ENCODE measurements around the gene ARPC2. TPM values are rescaled to one million over a fixed set of nuclear protein-coding genes. Genes with fewer than 3 reads are reported as not detected.

ARPC2 gene
- total and polyA plus RNA-seq, 5 donors from 2014 or later = 540 to 1,050 (median 811) TPM

GRCh38 chr2:218301176-218301819 lies 84.3 kb downstream of the ARPC2 start:
- Mint-ChIP-seq H3K4me3 (no peak overlapping the region), H3K4me1 (peaks cover 5 to 10% (median 6%) of the 10 kb centered on the region in 4 donors), H3K9me3 (no peaks in the 10 kb centered on the region), H3K27ac (peak overlapping the region in 2 of 3 donors; percentile 59 to 66), H3K27me3 (peaks cover 8% of the 10 kb centered on the region), H3K36me3 (no peaks in the 10 kb centered on the region)
- H3K9me3 ChIP-seq (ENCODE audit: control insufficient read depth in 2 of 2, low read length in 2 of 2) = no peaks in the 10 kb centered on the region
- H3K4me1 ChIP-seq (ENCODE audit: control insufficient read depth, insufficient read depth, low read length, poor library complexity, severe bottlenecking) = peaks cover 6% of the 10 kb centered on the region
- H3K4me3 ChIP-seq (ENCODE audit: low read depth, low read length) = no peak overlapping the region
- no peak overlapping the region for H3K27ac ChIP-seq (ENCODE audit: insufficient read depth, low read length, poor library complexity, severe bottlenecking)
- H3K27me3 ChIP-seq (ENCODE audit: control insufficient read depth, insufficient read depth, low read length) = no peaks in the 10 kb centered on the region
- DNase-seq (peak; percentile 75 to 92 (median 86)), ATAC-seq (ENCODE audit: low read depth in 2 of 2) (peak; percentile 90 to 92)
- no peaks in the 10 kb centered on the region for H3K36me3 ChIP-seq (ENCODE audit: control insufficient read depth, insufficient read depth, low read length)

Other genes with a start within 250 kb of the ARPC2 start
- gene TNS1, start 214.2 kb upstream of the ARPC2 start, total RNA-seq = 0.49 TPM
- gene TNS1, start 214.2 kb upstream of the ARPC2 start, polyA plus RNA-seq = not detected
- gene RUFY4, start 147.9 kb upstream of the ARPC2 start, total RNA-seq = 2.1 TPM
- under 1 TPM in 1 of 4 donors, not detected in 3; 0.15 TPM for gene RUFY4, start 147.9 kb upstream of the ARPC2 start, polyA plus RNA-seq
- gene CXCR2, start 91.2 kb upstream of the ARPC2 start, total RNA-seq = not detected
- gene CXCR2, start 91.2 kb upstream of the ARPC2 start, polyA plus RNA-seq = not detected
- gene CXCR1, start 50.2 kb upstream of the ARPC2 start, total RNA-seq = not detected
- under 1 TPM; 0.08 to 0.94 (median 0.46) TPM for gene CXCR1, start 50.2 kb upstream of the ARPC2 start, polyA plus RNA-seq
- 1.2 TPM for gene GPBAR1, start 43.8 kb downstream of the ARPC2 start, total RNA-seq
- not detected for gene GPBAR1, start 43.8 kb downstream of the ARPC2 start, polyA plus RNA-seq
- 55.8 TPM for gene AAMP, start 52.9 kb downstream of the ARPC2 start, total RNA-seq
- 10 to 100 TPM; 84.8 to 92.2 (median 87.8) TPM for gene AAMP, start 52.9 kb downstream of the ARPC2 start, polyA plus RNA-seq
- gene PNKD, start 53.3 kb downstream of the ARPC2 start, total RNA-seq = 21.9 TPM
- gene PNKD, start 53.3 kb downstream of the ARPC2 start, polyA plus RNA-seq = 100 to 1,000 TPM in 1 of 4 donors, 10 to 100 TPM in 3; 96.2 to 107 (median 98.8) TPM
- 96.4 TPM for gene TMBIM1, start 75.3 kb downstream of the ARPC2 start, total RNA-seq
- gene TMBIM1, start 75.3 kb downstream of the ARPC2 start, polyA plus RNA-seq = 100 to 1,000 TPM; 161 to 180 (median 162) TPM
- gene CATIP, start 139.7 kb downstream of the ARPC2 start, total RNA-seq = not detected
- not detected for gene CATIP, start 139.7 kb downstream of the ARPC2 start, polyA plus RNA-seq
- gene SLC11A1, start 165.1 kb downstream of the ARPC2 start, total RNA-seq = 0.54 TPM
- 1 to 10 TPM in 1 of 4 donors, under 1 TPM in 3; 0.47 to 1.4 (median 0.87) TPM for gene SLC11A1, start 165.1 kb downstream of the ARPC2 start, polyA plus RNA-seq
- 146 TPM for gene CTDSP1, start 182.7 kb downstream of the ARPC2 start, total RNA-seq
- 10 to 100 TPM; 18.8 to 29.4 (median 25.0) TPM for gene CTDSP1, start 182.7 kb downstream of the ARPC2 start, polyA plus RNA-seq
- gene VIL1, start 201.9 kb downstream of the ARPC2 start, total RNA-seq = 2.1 TPM
- gene VIL1, start 201.9 kb downstream of the ARPC2 start, polyA plus RNA-seq = under 1 TPM in 3 of 4 donors, not detected in 1; 0.08 to 0.28 (median 0.09) TPM

Data from CD4-positive, CD25-positive, alpha-beta regulatory T cell (primary cell).